WTC11 (cell line): Measurements from ENCODE around the gene ADCY2.

Source experiments
- CTCF ChIP-seq: fragments of 200-600 bp; IDR thresholded peaks from 2 replicates; pipeline ENCODE4 v1.8.0; 2022; ENCODE audit warnings: antibody characterized with exemption
- NFATC4 ChIP-seq: fragments of 250-450 bp; sonication (Bioruptor Pico); IDR thresholded peaks from 2 replicates; pipeline ENCODE4 v1.9.0; 2021; ENCODE audit warnings: mild to moderate bottlenecking
- RELA ChIP-seq: sonication (generic); formaldehyde crosslinking; IDR thresholded peaks from 2 replicates; pipeline ENCODE4 v1.8.1; 2022; ENCODE audit warnings: missing genetic modification reagents, mild to moderate bottlenecking, borderline replicate concordance

- TF ChIP-seq CTCF (no peak), RELA (CRISPR knock-in tag) (no peak), NFATC4 (CRISPR knock-in tag) (no peak)
Measured at GRCh38 chr5:7434914-7435313, 39.0 kb downstream of the ADCY2 start.
